ENCODE results near the gene DYSF. TPM values are rescaled to one million over a fixed set of nuclear protein-coding genes. Genes with fewer than 3 reads are reported as not detected.

Gene DYSF
- total RNA-seq, 1 donor from 2014 or later: 0.13 TPM

GRCh38 chr2:71705171-71705960, 252.0 kb downstream of the DYSF start:
- no peaks in the 10 kb centered on the region for H3K9me3 Mint-ChIP-seq
- ATAC-seq (ENCODE audit: low read depth): no peak
- no peaks in the 10 kb centered on the region for H3K27me3 Mint-ChIP-seq
- H3K36me3 Mint-ChIP-seq (ENCODE audit: low read depth): no peaks in the 10 kb centered on the region
- H3K4me3 Mint-ChIP-seq: no peak overlapping the region
- no peak for DNase-seq
- POLR2A ChIA-PET: no interaction called here
- H3K4me1 Mint-ChIP-seq: no peaks in the 10 kb centered on the region
- TF ChIP-seq, protein P1, sequence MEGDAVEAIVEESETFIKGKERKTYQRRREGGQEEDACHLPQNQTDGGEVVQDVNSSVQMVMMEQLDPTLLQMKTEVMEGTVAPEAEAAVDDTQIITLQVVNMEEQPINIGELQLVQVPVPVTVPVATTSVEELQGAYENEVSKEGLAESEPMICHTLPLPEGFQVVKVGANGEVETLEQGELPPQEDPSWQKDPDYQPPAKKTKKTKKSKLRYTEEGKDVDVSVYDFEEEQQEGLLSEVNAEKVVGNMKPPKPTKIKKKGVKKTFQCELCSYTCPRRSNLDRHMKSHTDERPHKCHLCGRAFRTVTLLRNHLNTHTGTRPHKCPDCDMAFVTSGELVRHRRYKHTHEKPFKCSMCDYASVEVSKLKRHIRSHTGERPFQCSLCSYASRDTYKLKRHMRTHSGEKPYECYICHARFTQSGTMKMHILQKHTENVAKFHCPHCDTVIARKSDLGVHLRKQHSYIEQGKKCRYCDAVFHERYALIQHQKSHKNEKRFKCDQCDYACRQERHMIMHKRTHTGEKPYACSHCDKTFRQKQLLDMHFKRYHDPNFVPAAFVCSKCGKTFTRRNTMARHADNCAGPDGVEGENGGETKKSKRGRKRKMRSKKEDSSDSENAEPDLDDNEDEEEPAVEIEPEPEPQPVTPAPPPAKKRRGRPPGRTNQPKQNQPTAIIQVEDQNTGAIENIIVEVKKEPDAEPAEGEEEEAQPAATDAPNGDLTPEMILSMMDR (IDR thresholded peaks at IDR 0.05): no peak
- intact Hi-C loops (cut with micrococcal nuclease): no loop called here
- CTCF ChIA-PET: no interaction called here
- no peak overlapping the region for H3K27ac Mint-ChIP-seq

- Mint-ChIP-seq H3K27ac (no peak overlapping the region), H3K36me3 (ENCODE audit: low read depth) (no peaks in the 10 kb centered on the region), H3K4me3 (no peak overlapping the region), H3K27me3 (peaks cover under 1% of the 10 kb centered on the region), H3K9me3 (no peaks in the 10 kb centered on the region), H3K4me1 (no peaks in the 10 kb centered on the region)
- CTCF ChIA-PET: no interaction called here
- intact Hi-C loops (cut with micrococcal nuclease): no loop called here
- ATAC-seq (ENCODE audit: low read depth) (no peak), DNase-seq (no peak)
- TF ChIP-seq, protein P1 (IDR thresholded peaks at IDR 0.05): no peak
- POLR2A ChIA-PET: no interaction called here
Measured at GRCh38 chr2:71706121-71706520, 252.8 kb downstream of the DYSF start.

- DNase-seq: no peak
- no peak for ATAC-seq (ENCODE audit: low read depth)
Measured at GRCh38 chr2:71706836-71707235, 253.5 kb downstream of the DYSF start.

GRCh38 chr2:71710367-71711132, 257.2 kb downstream of the DYSF start:
- intact Hi-C loops (cut with micrococcal nuclease): no loop called here
- ATAC-seq (ENCODE audit: low read depth): no peak
- DNase-seq: no peak
- Mint-ChIP-seq H3K36me3 (ENCODE audit: low read depth) (no peaks in the 10 kb centered on the region), H3K9me3 (no peaks in the 10 kb centered on the region), H3K27me3 (peaks cover 8% of the 10 kb centered on the region), H3K4me1 (no peaks in the 10 kb centered on the region), H3K27ac (no peak overlapping the region), H3K4me3 (no peak overlapping the region)
- ChIA-PET CTCF (no interaction called here), POLR2A (no interaction called here)
- TF ChIP-seq, protein P1 (IDR thresholded peaks at IDR 0.05): no peak

More at GRCh38 chr2:71706836-71707235, 253.5 kb downstream of the DYSF start:
- no peak overlapping the region for H3K4me3 Mint-ChIP-seq
- TF ChIP-seq, protein P1 (IDR thresholded peaks at IDR 0.05): no peak
- H3K9me3 Mint-ChIP-seq: no peaks in the 10 kb centered on the region
- ChIA-PET CTCF (no interaction called here), POLR2A (no interaction called here)
- H3K27ac Mint-ChIP-seq: no peak overlapping the region
- intact Hi-C loops (cut with micrococcal nuclease): no loop called here
- no peaks in the 10 kb centered on the region for H3K4me1 Mint-ChIP-seq
- H3K36me3 Mint-ChIP-seq (ENCODE audit: low read depth): no peaks in the 10 kb centered on the region
- peaks cover 8% of the 10 kb centered on the region for H3K27me3 Mint-ChIP-seq

- CTCF ChIA-PET: no interaction called here
- peaks cover 8% of the 10 kb centered on the region for H3K27me3 Mint-ChIP-seq
- TF ChIP-seq, protein P1 (IDR thresholded peaks at IDR 0.05): no peak
- no peaks in the 10 kb centered on the region for H3K4me1 Mint-ChIP-seq
- POLR2A ChIA-PET: no interaction called here
- intact Hi-C loops (cut with micrococcal nuclease): no loop called here
- H3K9me3 Mint-ChIP-seq: no peaks in the 10 kb centered on the region
- ATAC-seq (ENCODE audit: low read depth) (no peak), DNase-seq (no peak)
- H3K27ac Mint-ChIP-seq: no peak overlapping the region
- no peak overlapping the region for H3K4me3 Mint-ChIP-seq
- no peaks in the 10 kb centered on the region for H3K36me3 Mint-ChIP-seq (ENCODE audit: low read depth)
Measured at GRCh38 chr2:71711133-71711855, 257.9 kb downstream of the DYSF start.
